ENCODE data around the gene SBDS.
"Not testable (repeated sequence)": the region's sequence is repeated elsewhere in the genome, so short reads cannot be mapped to it uniquely, and the experiment has no call there.

- not testable (repeated sequence) for TF ChIP-seq CTCF (IDR thresholded peaks at IDR 0.05; ENCODE audit: insufficient read depth, low read length, poor library complexity, severe bottlenecking); EZH2phosphoT487 (conservative IDR thresholded peaks at IDR 0.05; ENCODE audit: low read length)
Observed at GRCh38 chr7:67009677-67010076, 14.3 kb upstream of the SBDS start.
